Measurements from ENCODE around the gene CR1L.

GRCh38 chr1:207619871-207620542, 24.9 kb upstream of the CR1L start:
- peak; percentile 49 to 77 for TF ChIP-seq CTCF (IDR thresholded peaks at IDR 0.05; ENCODE audit: extremely low read depth in 1 of 2, insufficient read depth in 1 of 2, low read depth in 1 of 2, low read length in 2 of 2)
- TF ChIP-seq POLR2AphosphoS5 (IDR thresholded peaks at IDR 0.05; ENCODE audit: insufficient read depth, low read depth, low read length) = no peak
- TF ChIP-seq EZH2 (IDR thresholded peaks at IDR 0.05; ENCODE audit: borderline replicate concordance, low read depth, low read length, severe bottlenecking) = no peak
- no peak for TF ChIP-seq POLR2A (IDR thresholded peaks at IDR 0.05; ENCODE audit: low read depth, low read length)
- TF ChIP-seq, protein P1, sequence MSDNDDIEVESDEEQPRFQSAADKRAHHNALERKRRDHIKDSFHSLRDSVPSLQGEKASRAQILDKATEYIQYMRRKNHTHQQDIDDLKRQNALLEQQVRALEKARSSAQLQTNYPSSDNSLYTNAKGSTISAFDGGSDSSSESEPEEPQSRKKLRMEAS (IDR thresholded peaks at IDR 0.05; ENCODE audit: insufficient read depth, insufficient read length) = no peak
- no peak for TF ChIP-seq FOS (IDR thresholded peaks at IDR 0.05; ENCODE audit: borderline replicate concordance, insufficient read depth, low read length)
- no peak for TF ChIP-seq GATA2 (IDR thresholded peaks at IDR 0.05; ENCODE audit: insufficient read depth, insufficient read length, low read depth, low read length)
- no peak for TF ChIP-seq JUN (IDR thresholded peaks at IDR 0.05; ENCODE audit: borderline replicate concordance, insufficient read depth, insufficient read length, low read depth)
- no peak for TF ChIP-seq MYC (IDR thresholded peaks at IDR 0.05; ENCODE audit: low read depth, low read length)

Data from endothelial cell of umbilical vein (primary cell).